SK-N-SH (cell line): ENCODE data around the gene TSHZ2. TPM values are rescaled to one million over a fixed set of nuclear protein-coding genes. Genes with fewer than 3 reads are reported as not detected.

ENCODE experiments used
- CTCF ChIA-PET: fragments of 300-600, 350-600 bp; formaldehyde crosslinking; extraction: SDS; loops from one replicate; lab custom pipeline; 2021; lab: Yijun Ruan, JAX
- POLR2A ChIA-PET: fragments of 350-600 bp; sonication (Branson Sonifier 250); formaldehyde crosslinking; extraction: SDS; loops from one replicate; lab custom pipeline; 2020; ENCODE audit warnings: antibody characterized with exemption, inconsistent platforms; lab: Yijun Ruan, JAX
- DNase-seq: peaks from one replicate; pipeline ENCODE4 v3.0.0; 2012
- H2AFZ ChIP-seq: fragments of 200-600 bp; sonication (generic); 2 replicates; pipeline ENCODE4 v1.8.1; 2016; ENCODE audit warnings: antibody characterized with exemption, mild to moderate bottlenecking, low read depth
- H3F3A ChIP-seq: fragments of 200-600 bp; sonication (generic); replicated peaks from 2 replicates; pipeline ENCODE3; 2016; ENCODE audit warnings: antibody characterized with exemption, mild to moderate bottlenecking; ENCODE audit not compliant: insufficient read depth
- H3K27ac ChIP-seq, 2 experiments: fragments of 200-500 bp in 1 of 2; fragments of 200-600 bp in 1 of 2; sonication (Bioruptor generic) in 1 of 2; sonication (generic), shearing (Covaris generic) in 1 of 2; 2 replicates each; pipeline versions ENCODE4 v1.5.1 to v1.6.1; 2014 to 2016; ENCODE audit warnings: low read depth in 2 of 2, inconsistent platforms in 1 of 2, low read length in 1 of 2, mild to moderate bottlenecking in 1 of 2, mixed read lengths in 1 of 2
- H3K27me3 ChIP-seq: fragments of 200-600 bp; sonication (generic), shearing (Covaris generic); 2 replicates; pipeline ENCODE4 v1.6.1; 2016; ENCODE audit warnings: mixed run types; ENCODE audit not compliant: insufficient read depth
- H3K36me3 ChIP-seq, 2 experiments: fragments of 200-500 bp in 1 of 2; fragments of 200-600 bp in 1 of 2; sonication (Bioruptor generic) in 1 of 2; sonication (generic) in 1 of 2; replicated peaks in 1 of 2; 2 replicates each; pipeline versions ENCODE3 to v1.5.1; 2014 to 2016; ENCODE audit warnings: low read length in 1 of 2, mild to moderate bottlenecking in 1 of 2; ENCODE audit not compliant: insufficient read depth in 2 of 2, control insufficient read depth in 1 of 2
- H3K4me1 ChIP-seq, 2 experiments: fragments of 200-500 bp in 1 of 2; fragments of 200-600 bp in 1 of 2; sonication (Bioruptor generic) in 1 of 2; sonication (generic), shearing (Covaris generic) in 1 of 2; 2 replicates each; pipeline versions ENCODE4 v1.5.1 to v1.6.1; 2014 to 2016; ENCODE audit warnings: low read depth in 1 of 2, low read length in 1 of 2, mixed run types in 1 of 2; ENCODE audit not compliant: insufficient read depth in 2 of 2, control insufficient read depth in 1 of 2
- H3K4me2 ChIP-seq: fragments of 200-600 bp; sonication (generic), shearing (Covaris generic); 2 replicates; pipeline ENCODE4 v1.6.1; 2017; ENCODE audit warnings: mixed run types
- H3K4me3 ChIP-seq, 2 experiments: fragments of 200-500 bp in 1 of 2; fragments of 200-600 bp in 1 of 2; sonication (Bioruptor generic) in 1 of 2; sonication (generic), shearing (Covaris generic) in 1 of 2; 2 replicates each; pipeline versions ENCODE4 v1.5.1 to v1.8.1; 2014 to 2016; ENCODE audit warnings: low read depth in 2 of 2, inconsistent platforms in 1 of 2, low read length in 1 of 2, mild to moderate bottlenecking in 1 of 2, mixed read lengths in 1 of 2, moderate library complexity in 1 of 2
- H3K79me2 ChIP-seq: fragments of 200-600 bp; sonication (generic); 2 replicates; pipeline ENCODE4 v1.8.1; 2017; ENCODE audit warnings: mild to moderate bottlenecking; ENCODE audit not compliant: insufficient read depth
- H3K9ac ChIP-seq: fragments of 200-600 bp; sonication (generic); 2 replicates; pipeline ENCODE4 v1.6.1; 2017; ENCODE audit warnings: mixed run types
- H3K9me2 ChIP-seq: fragments of 200-600 bp; sonication (generic); 2 replicates; pipeline ENCODE4 v1.6.1; 2017; ENCODE audit warnings: mixed run types
- H3K9me3 ChIP-seq: fragments of 200-600 bp; sonication (generic); 2 replicates; pipeline ENCODE4 v1.6.1; 2017; ENCODE audit warnings: mixed run types, mild to moderate bottlenecking, moderate library complexity
- H4K20me1 ChIP-seq: fragments of 200-600 bp; sonication (generic); 2 replicates; pipeline ENCODE4 v1.6.1; 2017; ENCODE audit warnings: mild to moderate bottlenecking, mixed run types; ENCODE audit not compliant: insufficient read depth
- CHD2 ChIP-seq: fragments of 150-350 bp; IDR thresholded peaks from 2 replicates; pipeline ENCODE4 v1.6.1; 2018; ENCODE audit warnings: low read length; ENCODE audit not compliant: partially characterized antibody
- ELF1 ChIP-seq: IDR thresholded peaks from 2 replicates; pipeline ENCODE4 v1.4.0; 2012
- EZH2phosphoT487 ChIP-seq: fragments of 200-600 bp; sonication (generic); IDR thresholded peaks from 2 replicates; pipeline ENCODE4 v1.6.1; 2017; ENCODE audit warnings: low read depth, mixed run types, mild to moderate bottlenecking, antibody characterized with exemption, moderate library complexity, borderline replicate concordance
- FOSL2 ChIP-seq: IDR thresholded peaks from 2 replicates; pipeline ENCODE4 v1.4.0; 2012; ENCODE audit warnings: low read depth, mild to moderate bottlenecking, moderate library complexity, borderline replicate concordance
- FOXM1 ChIP-seq: IDR thresholded peaks from 2 replicates; pipeline ENCODE4 v1.4.0; 2012; ENCODE audit warnings: low read depth, mild to moderate bottlenecking
- GABPA ChIP-seq: IDR thresholded peaks from 2 replicates; pipeline ENCODE4 v1.4.0; 2012; ENCODE audit warnings: low read depth, mild to moderate bottlenecking
- IRF3 ChIP-seq: fragments of 150-350 bp; IDR thresholded peaks from 2 replicates; pipeline ENCODE4 v1.6.1; 2016; ENCODE audit warnings: mild to moderate bottlenecking, low read depth, low read length
- MAX ChIP-seq: IDR thresholded peaks from 2 replicates; pipeline ENCODE4 v1.4.0; 2012; ENCODE audit warnings: low read depth
- MXI1 ChIP-seq: IDR thresholded peaks from 2 replicates; pipeline ENCODE4 v1.6.1; 2012; ENCODE audit warnings: mild to moderate bottlenecking, low read depth, low read length, improper control_type of control experiment
- NFIC ChIP-seq: IDR thresholded peaks from 2 replicates; pipeline ENCODE4 v1.4.0; 2012; ENCODE audit warnings: borderline replicate concordance
- PBX3 ChIP-seq: IDR thresholded peaks from 2 replicates; pipeline ENCODE4; 2012
- POLR2AphosphoS5 ChIP-seq: IDR thresholded peaks from 2 replicates; pipeline ENCODE4 v1.6.1; 2012; ENCODE audit warnings: low read depth, low read length
- RAD21 ChIP-seq: IDR thresholded peaks from 2 replicates; pipeline ENCODE4 v1.6.1; 2012; ENCODE audit warnings: mild to moderate bottlenecking, low read length
- RCOR1 ChIP-seq: fragments of 150-350 bp; IDR thresholded peaks from 2 replicates; pipeline ENCODE4 v1.6.1; 2017; ENCODE audit warnings: antibody characterized with exemption, low read length
- RFX5 ChIP-seq: IDR thresholded peaks from 2 replicates; pipeline ENCODE4 v1.6.1; 2012; ENCODE audit warnings: mild to moderate bottlenecking, improper control_type of control experiment, low read length
- SIN3A ChIP-seq: IDR thresholded peaks from 2 replicates; pipeline ENCODE4 v1.6.1; 2012; ENCODE audit warnings: low read depth, mild to moderate bottlenecking, low read length, moderate library complexity, borderline replicate concordance
- TAF1 ChIP-seq: IDR thresholded peaks from 2 replicates; pipeline ENCODE4 v1.6.1; 2012; ENCODE audit warnings: low read depth, mild to moderate bottlenecking, low read length, moderate library complexity, borderline replicate concordance
- TCF12 ChIP-seq: IDR thresholded peaks from 2 replicates; pipeline ENCODE4 v1.4.0; 2012
- USF1 ChIP-seq: IDR thresholded peaks from 2 replicates; pipeline ENCODE4 v1.4.0; 2012; ENCODE audit warnings: low read depth, borderline replicate concordance
- YY1 ChIP-seq: IDR thresholded peaks from 2 replicates; pipeline ENCODE4 v1.4.0; 2012; ENCODE audit warnings: low read depth, mild to moderate bottlenecking
- ZBTB33 ChIP-seq: IDR thresholded peaks from 2 replicates; pipeline ENCODE4 v1.4.0; 2012; ENCODE audit warnings: low read depth, borderline replicate concordance
- WGBS: methylation state at CpG from one replicate; pipeline ENCODE4 v1.1.6; 2017; ENCODE audit warnings: low lambda C conversion rate; 5-methylcytosine and 5-hydroxymethylcytosine counted together
- polyA plus RNA-seq, 3 experiments: library from polyadenylated mRNA; depleted of rRNA; stranded (reverse); fragments of >200 nt; gene quantifications; 2 replicates each; pipeline ENCODE4 v1.2.3, GENCODE V29; 2012

TSHZ2 gene
- polyA plus RNA-seq, 1 of the 3 experiments (the other 2 are of a cell fraction), result 0.13 TPM

GRCh38 chr20:52937591-52938100 lies 34.5 kb upstream of the TSHZ2 start:
- Histone ChIP-seq H2AFZ (no peak overlapping the region), H3K27me3 (no peaks in the 10 kb centered on the region), H3K4me1 (no peaks in the 10 kb centered on the region; a peak in 1 of 4 replicates), H3K9me3 (no peaks in the 10 kb centered on the region), H3K4me2 (no peak overlapping the region), H3K9me2 (no peaks in the 10 kb centered on the region), H3K27ac (no peak overlapping the region), H3K79me2 (no peaks in the 10 kb centered on the region), H3K36me3 (no peaks in the 10 kb centered on the region), H3K9ac (no peak overlapping the region), H4K20me1 (no peaks in the 10 kb centered on the region), H3F3A (no peaks in the 10 kb centered on the region), H3K4me3 (no peak overlapping the region)
- ChIA-PET POLR2A (no interaction called here), CTCF (interaction anchor here (0.8 kb wide), 1 partner anchor 624 kb away, joined by 3 read pairs; no protein-coding TSS in a partner anchor)
- WGBS, result 53% methylated on average over 6 of the region's 6 CpGs
- TF ChIP-seq YY1 (no peak), RCOR1 (no peak), POLR2AphosphoS5 (no peak), NFIC (no peak), IRF3 (no peak)
- DNase-seq, result no peak

- Histone ChIP-seq H2AFZ (no peak overlapping the region), H3K27me3 (no peaks in the 10 kb centered on the region), H3F3A (no peaks in the 10 kb centered on the region), H3K27ac (no peak overlapping the region), H4K20me1 (no peaks in the 10 kb centered on the region), H3K9me2 (no peaks in the 10 kb centered on the region), H3K4me3 (no peak overlapping the region), H3K9me3 (no peaks in the 10 kb centered on the region), H3K9ac (no peak overlapping the region), H3K36me3 (no peaks in the 10 kb centered on the region), H3K4me1 (no peaks in the 10 kb centered on the region; a peak in 1 of 4 replicates), H3K4me2 (no peak overlapping the region), H3K79me2 (no peaks in the 10 kb centered on the region)
- ChIA-PET CTCF (interaction anchor here (0.7 kb wide), 1 partner anchor 21 kb away, joined by 3 read pairs; no protein-coding TSS in a partner anchor), POLR2A (no interaction called here)
- no peak for DNase-seq
- 40% methylated on average over 4 of the region's 4 CpGs for WGBS
- TF ChIP-seq FOSL2 (no peak), MXI1 (no peak), ZBTB33 (no peak), TCF12 (no peak), USF1 (no peak), TAF1 (no peak), RAD21 (no peak), SIN3A (no peak), RFX5 (no peak), EZH2phosphoT487 (no peak), FOXM1 (no peak), MAX (no peak), ELF1 (no peak), CHD2 (no peak), NFIC (no peak), GABPA (no peak), PBX3 (no peak)
Measured at GRCh38 chr20:52939141-52939540, 33.0 kb upstream of the TSHZ2 start.
